Measurements from ENCODE around the gene KCP.

The KCP gene

DNA sequence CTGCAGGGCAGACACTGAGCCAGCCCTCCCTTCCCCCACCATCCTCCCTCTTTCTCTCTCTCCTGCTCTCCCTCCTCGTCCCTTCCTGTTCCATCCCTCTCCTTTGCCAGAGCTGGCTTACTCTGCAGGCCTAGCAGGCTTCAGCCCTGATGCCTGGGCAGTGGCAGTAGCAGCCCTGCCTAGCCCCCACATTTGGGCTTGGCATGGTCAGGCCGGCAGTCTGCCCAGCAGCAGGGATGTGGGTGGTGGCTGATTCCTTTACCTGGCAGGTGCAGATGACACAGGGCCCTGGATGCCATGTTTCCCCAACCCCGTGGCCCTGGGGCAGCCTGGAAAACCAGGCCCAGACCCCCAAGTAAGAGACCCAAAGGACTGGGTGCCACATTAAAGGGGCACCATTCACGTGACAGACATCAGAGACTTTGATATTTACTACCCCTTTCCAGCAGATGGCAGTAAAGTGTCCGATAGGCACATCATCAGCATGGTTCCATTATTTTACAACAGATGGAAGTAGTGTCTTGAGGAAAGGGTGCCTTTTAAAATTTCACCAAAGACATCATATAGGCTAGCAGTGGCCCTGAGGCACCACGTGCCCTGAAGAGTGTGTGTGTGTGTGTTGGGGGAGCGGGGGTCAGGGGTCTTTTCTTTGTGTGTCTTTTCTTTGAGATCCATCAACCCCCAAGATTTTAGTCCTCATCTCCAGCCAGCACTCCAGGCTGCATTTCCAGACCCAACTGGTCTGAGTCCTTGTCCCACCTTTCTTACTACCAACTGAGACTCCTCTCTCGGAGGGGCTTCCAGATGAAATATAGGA lies 5.9 kb downstream of the KCP start:
- no peak for DNase-seq

DNA sequence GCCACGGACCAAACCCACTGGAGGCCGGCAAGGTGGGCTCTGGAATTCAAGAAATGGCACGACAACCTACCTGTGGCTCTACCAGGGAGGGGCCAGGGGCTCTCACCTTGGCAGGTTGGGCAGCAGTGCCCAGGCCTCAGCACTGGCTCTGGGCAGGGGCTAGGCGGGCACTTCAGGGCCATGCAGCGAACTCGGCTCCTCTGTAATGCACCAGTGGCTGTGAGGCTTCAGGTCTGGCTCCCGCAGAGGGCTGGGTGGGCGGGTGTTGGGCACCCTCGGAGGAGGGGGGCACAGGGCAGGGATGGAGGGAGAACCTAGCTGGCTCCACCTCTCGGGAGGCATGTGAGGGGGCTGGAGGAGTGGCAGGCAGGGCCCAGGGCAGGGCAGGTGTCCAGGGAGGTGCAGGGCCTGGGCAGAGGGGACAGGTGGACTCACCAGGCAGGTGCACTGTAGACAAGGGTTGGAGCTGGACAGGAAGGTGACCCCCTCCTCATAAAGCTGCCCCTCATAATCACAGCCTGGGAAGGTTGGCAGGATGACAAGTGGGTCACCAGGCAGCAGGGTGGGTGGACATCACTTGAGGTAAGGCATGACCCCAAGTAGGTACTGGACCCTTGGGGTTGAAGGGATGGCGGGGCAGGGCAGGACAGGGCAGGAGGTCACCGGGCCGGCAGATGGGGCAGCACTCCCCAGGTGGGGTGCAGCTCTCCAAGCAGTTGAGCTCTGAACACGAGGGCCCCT lies 6.7 kb downstream of the KCP start:
- no peak for DNase-seq

DNA sequence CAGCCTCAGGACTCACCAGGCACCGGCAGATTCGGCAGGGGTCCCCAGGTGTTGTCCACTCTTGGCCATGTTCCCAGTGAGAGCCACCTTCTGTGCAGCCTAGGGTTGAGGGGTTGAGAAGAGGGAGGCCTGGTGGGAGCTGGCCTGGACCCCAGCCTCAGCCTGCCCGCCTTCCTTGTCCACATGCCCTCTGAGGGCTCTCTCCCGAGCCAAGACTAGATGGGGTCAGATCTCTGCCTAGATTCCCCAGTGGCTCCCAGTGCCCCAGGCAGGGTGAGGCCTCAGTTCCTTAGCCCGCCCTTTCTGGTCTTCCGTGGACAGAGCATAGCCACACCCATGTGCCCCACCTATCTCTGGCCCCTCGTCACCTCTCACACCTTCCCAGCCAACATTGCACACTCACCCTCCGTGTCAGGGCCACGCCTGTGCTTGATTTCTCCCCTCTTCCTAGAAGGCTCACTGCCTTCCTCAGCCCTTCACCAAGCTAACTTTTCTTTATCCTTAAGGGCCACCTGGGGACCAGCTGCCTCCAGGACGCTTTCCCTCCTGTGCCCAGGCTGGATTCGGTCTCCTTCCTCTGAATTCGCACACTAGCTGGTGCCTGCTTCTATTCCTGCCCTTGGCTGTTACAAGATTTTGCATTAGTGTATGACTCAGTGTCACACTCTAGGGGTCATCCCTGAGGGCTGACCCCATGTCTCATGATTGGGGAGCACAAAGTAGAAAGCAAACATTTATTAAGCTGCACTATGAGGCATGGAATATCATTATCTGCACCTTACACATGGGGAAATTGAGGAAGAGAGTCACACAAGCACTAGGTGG lies 7.5 kb downstream of the KCP start:
- DNase-seq: no peak

DNA sequence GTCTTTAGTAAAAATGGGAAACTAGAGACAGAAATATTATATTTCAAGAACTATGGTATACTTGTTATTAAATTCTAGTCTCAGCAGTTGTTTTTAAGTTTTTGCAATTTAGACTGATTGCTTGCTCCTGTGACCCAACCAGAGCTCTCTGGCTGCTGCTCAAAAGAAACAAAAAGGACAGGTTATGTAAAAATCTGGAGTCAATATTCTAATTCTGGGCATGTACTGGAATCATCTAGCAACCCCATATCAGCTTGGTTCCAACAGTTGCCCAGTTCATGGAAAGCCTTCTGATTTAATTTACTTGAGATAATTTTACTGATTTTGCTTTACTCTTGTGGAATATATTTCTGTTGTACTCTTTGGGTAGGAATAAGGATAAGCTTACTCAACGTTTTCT lies 10.3 kb downstream of the KCP start:
- DNase-seq: no peak

DNA sequence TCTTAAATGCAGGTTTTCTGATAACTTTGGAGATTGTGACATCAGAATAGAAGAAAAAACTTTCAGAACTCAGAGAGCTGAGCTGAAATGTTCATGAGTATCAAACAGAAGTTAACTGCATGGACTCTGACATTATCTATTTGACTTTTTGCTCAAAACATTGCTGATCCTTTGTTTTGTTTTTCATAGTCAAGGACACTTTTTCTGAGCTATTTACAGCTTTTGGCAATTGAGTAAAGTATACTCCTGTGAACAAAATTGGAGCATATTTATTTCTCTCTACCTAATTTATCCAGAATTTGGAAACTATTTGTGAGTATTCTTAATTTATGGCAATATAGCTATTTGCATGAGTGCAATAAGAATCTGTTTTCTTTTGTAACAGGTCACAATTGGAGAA lies 11.1 kb downstream of the KCP start:
- no peak for DNase-seq

DNA sequence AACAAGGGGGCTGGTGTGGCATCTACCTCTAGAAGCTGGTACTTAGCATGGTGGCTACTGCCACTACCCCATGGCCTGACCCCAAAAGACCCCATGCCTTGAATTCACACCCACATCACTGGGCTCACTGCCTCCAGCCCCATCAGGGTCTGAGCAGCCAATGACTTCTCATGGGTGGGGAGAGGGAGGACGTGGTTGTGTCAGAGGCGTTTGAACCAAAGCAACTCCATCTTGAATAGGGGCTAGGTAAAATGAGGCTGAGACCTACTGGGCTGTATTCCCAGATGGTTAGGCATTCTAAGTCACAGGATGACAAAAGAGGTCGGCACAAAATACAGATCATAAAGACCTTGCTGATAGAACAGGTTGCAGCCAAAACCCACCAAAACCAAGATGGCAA lies 15.2 kb downstream of the KCP start:
- no peak for DNase-seq

DNA sequence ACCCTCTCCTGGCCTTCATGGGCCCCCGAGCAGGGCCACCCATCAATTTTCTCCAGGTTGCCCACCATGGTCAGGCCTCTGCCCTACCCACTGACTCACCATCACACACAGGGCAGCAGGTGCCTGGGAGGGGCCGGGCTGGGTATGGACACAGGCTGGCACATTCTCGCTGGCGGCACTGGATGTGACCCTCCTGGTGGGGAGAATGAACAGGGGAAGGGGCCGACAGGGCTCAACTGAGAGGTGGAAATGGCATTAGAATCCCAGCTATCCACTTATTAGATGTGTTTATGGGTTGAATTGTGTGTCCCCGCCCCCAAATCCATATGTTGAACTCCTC lies 16.4 kb downstream of the KCP start:
- DNase-seq: no peak

DNA sequence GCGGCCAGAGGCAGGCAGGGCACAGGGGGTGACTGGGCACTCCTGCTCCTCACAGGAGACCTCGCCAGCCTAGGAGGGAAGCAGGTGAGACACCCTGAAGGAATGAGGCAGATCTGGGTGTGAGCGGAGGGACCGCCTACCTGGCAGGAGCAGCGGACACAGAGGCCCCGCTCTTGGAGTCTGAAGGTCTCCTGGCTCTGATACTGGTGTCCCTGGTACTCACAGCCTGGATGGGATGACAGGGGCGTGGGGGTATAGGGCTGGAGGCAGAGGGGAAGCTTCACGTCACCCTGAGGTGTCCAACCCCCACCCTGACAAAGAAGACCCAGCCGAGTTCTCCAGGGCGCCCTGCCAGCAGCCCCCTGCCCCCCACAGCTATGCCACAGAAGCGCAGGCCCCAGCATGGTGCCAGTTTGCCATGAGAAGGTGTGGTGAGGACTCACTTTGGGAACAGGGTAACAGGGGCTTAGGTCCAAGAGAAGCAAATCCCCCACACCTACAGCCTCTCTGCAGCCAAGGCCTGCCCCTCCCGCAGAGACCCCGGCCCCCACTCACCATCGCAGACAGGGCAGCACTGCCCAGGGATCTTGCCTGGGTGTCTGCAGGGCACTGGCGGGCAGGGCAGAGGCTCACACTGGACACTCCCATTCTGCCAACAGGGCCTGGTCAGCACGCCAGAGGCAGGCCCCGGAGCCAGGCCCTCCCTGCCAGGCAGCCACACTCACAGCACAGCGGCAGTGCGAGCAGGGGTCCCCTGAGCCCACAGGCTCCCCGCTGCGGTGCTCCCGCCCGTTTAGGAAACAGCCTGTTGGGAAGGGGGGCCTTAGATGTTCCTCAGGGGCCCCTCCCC lies 17.0 kb downstream of the KCP start:
- DNase-seq: no peak

DNA sequence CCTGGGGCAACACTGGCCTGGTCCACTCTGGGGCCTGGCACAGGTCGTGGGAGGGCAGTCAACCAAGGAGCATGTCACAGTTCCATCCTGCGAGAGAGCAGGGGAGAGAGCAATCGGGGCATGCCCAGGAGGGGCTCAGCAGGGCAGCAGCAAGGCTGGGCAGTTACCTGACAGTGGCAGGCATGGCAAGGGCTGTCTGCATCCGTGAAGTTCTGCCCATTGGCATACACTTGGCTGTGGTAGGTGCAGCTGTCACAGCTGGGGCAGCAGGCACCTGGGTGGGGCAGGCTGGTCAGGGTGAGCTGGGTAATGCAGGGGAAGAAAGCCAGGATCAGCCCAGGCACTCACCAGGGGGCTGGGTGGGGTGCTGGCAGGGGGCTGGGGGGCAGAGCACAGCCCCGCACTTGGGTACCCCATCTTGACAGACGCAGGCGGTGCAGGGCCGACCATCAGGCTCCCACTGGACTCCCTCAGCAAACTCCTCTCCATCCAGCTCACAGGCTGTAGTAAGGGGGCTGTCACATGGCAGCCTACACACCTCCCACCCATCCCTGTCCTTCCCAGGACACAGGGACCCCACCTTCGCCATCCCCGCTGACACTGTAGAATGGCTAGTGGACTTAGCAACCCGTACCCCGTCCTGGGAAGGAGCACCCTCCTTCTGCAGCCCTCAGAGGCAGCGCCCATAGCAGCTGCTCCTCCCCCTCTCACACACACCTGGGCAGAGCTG lies 17.8 kb downstream of the KCP start:
- no peak for DNase-seq

DNA sequence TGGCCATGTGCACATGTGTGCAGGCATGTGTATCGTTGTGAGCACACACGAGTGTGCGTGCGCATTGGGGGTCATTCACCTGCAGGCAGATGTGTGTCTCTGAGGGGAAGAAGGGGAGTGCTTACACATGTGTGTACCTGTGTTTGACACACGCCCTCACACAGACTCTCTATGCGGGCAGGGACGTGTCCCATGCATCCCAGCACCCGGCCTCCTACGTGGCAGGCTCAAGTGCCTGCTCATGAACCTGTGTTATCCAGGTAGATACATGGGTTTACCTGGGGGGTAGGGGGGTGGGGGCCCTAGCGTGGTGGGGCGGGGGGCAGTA lies 18.6 kb downstream of the KCP start:
- no peak for DNase-seq

DNA sequence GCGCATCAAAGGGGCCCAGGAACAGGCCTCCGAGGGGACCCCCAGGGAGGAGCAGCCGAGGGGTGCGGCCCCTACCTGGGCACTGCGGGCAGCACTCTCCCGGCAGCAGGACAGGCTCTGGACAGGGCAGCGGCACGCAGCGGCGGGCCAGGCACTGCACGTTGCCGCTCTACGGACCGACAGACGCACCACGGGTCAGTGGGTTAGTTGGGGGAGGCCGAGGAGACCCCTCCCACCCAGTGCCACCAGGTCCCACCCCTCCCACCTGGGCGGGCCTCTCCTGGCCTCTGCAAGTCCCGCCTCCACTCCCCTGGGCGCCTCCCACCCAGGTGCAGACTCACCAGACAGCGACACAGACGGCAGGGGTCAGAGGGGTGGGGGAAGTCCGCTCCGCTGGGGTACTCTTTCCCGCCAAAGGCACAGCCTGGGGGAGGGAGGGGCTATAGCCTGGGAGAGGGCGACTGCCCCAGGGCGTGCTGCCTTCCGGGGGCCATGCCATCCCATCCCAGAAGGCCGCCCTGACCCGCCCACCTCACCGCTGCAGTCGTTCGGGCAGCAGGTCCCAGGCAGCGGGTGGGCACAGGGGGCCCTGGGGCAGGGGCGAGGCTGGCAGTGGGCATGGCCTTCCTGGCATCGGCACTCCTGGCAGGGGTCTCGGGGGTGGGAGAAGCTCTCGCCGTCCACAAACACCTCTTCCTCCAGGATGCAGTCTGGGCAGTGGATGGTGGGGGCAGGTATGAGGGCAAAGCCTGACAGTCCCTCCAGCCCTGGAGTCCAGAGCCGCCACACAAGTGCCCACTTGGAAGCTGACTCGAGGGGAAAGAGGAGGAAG lies 19.2 kb downstream of the KCP start:
- DNase-seq: no peak

DNA sequence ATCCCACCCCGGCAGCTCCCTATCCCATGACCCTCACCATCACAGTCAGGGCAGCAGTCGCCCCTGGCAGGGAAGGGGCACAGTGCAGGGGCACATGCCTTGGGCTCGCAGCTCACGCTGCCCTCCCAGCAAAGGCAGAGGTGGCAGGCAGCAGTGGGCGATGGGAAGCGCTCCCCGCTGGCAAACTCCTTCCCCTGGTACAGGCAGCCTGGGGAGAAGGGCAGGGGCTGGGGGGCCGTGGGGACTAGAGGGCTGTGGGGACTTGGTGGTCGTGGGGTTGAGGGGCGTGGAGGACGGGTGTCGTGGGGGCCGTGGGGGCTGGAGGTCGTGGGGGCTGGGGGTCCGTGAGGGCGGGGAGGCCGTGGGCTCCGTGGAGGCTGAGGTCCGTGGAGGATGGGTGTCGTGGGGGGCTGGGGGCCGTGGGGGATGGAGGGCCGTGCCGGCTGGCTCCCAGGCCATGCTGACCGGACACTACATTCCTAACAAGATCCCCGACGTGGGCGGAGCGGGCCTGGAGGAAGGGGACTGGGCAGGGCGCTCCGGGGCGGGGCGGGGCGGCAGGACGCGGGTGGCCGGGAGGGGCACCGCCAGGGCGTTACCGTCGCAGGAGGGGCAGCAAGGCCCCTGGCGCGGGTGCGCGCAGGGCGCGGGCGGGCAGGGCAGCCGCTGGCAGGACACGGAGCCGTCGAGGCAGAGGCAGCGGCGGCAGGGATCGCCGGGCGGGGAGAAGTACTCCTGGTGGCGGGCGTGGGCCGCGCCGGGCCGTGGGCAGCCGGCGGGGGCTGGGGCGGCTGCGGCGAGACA lies 20.0 kb downstream of the KCP start:
- DNase-seq: no peak

DNA sequence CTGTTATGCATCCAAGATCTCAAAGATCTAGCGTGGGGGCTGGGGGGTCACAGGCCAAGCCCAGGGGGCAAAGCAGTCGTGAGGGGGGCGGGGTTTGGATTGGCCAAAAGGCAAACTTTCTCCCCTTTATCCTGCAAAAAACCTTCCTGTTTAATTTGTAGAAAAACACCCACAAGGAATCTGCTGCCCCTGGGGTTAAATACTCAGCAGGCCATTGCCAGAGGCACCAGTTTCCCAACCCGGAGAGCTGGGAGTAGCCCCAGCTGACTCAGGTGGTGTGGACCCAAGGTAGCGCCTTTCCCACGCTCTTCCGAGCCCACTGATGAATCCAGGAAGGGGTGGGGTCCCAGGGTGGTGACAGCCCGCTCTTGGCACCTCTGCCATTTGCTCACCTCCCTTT lies 21.4 kb downstream of the KCP start:
- DNase-seq: no peak

DNA sequence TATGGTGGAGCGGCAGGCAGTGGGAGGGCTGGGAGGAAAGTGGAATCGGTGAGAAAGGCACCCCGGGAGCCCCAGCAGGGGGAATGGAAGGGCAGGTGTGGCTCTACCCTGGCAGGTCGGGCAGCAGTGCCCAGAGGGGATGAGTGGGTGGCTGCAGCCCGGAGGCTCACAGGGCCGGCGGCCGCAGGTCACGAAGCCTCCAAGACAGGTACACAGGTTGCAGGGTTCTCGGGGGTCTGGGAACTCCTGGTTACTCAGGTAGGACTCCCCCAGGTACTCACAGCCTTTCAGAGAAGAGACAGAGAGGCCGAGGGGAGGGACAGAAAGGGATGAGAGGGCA lies 21.8 kb downstream of the KCP start:
- no peak for DNase-seq

DNA sequence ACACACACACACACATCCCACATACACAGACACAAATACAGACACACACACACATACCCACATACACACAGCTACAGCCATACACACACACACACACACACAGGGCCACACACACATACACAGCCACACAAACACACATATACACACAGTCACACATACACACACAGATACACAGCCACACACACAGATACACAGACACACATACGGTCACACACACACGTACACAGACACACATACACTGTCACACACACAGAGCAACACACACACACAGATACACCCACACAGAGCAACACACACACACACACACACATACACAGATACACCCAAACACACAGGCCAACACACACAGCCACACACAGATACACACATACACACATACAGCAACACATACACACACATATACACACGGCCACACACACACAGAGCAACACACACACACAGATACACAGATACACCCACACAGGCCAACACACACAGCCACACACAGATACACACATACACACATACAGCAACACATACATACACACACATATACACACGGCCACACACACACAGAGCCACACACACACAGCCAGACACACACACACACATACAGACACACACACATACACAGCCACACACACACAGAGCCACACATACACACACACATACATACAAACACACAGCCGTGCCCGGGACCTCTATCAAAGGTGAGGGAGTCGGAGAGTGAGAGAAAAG lies 22.3 kb downstream of the KCP start:
- DNase-seq: no peak

DNA sequence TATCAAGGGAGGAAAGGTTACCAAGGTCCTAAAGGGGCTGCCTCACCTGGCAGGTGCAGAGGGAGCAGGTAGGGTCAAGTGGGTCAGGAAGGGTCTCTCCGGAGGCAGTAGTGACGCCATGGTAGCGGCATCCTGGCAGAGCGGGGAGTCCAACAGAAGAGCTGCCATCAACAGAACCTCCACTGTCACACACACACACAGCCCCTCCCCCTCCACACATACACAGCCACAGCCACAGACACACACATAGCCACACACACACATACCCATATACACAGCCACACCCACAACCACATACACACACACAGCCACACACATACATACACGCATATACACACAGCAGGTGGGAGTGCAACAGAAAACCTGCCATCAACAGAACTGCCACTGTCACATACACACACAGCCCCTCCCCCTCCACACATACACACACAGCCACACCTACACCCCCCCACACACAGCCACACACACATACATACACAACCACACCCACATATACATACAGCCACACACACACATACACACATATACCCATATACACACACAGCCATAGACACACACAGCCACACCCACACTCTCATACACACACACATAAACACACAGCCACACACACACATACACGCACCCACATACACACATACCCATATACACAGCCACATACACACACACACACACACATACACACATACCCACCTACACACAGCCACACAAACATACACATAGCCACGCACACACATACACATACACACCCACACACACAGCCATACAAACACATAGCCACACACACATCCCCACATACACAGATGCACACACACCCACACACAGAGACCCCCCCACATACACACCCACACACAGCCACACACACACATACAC lies 23.1 kb downstream of the KCP start:
- DNase-seq: no peak

DNA sequence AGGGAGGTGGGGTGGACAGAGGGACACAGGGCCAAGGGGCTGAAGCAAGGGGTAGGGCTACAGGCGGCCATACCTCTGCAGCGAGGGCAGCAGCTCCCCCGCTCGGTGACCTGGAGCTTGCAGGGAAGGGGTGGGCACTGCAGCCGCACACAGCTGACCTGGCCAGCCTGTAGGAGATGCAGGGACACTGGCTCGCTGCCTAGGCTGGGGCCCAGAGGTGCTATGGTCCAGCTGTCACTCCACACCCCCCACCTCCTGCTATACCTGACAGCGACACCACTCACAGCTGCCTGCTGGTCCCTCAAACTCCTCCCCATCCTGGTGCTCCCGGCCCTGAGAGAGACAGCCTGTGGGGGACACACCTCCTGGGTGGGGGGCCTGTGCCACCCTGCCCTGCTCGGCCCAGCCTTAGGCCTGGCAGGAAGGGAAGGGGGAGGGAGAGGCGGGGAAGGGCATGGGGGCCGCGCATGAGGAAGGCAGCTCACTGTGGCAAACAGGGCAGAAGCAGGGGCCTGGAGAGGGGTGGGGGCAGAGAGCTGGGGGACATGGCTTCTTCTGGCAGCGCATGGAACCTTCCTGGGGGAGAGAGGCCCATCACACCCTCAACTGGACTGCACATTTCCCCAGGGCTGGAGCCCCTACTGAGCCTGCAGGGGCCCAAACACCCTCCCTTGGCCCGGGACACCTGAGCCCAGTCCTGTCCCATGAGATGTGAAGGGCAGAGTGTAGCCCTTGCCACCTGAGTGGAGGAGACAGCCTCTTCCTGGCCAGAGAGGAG lies 23.9 kb downstream of the KCP start:
- no peak for DNase-seq

Measured in activated gamma-delta T cell treated with Interleukin-2 at 50 U/mL for 16 hours (primary cell).